Pancreas (tissue), 10 donors: ENCODE measurements around the gene AICDA. TPM values are rescaled to one million over a fixed set of nuclear protein-coding genes. Genes with fewer than 3 reads are reported as not detected.
"Not testable (repeated sequence)": the region's sequence is repeated elsewhere in the genome, so short reads cannot be mapped to it uniquely, and the experiment has no call there.

Source experiments
- ATAC-seq, 4 donors: fragments of 200-7000 bp; cut with Tn5 transposase; one replicate each; pipeline versions ENCODE4 v1.8.0 to v1.9.1; 2020; ENCODE audit warnings: mild to moderate bottlenecking in 4 of 4, moderate library complexity in 4 of 4
- DNase-seq, 6 donors: peaks; one replicate each; pipeline ENCODE4 v3.0.0-alpha.2; 2020
- FAIRE-seq: peaks from 2 replicates; lab custom pipeline; 2012; peaks lifted over from hg19 to GRCh38; lab: Jason Lieb, UNC
- H3K27ac ChIP-seq, 4 donors: fragments of 200-600 bp; sonication (generic); 1 replicate in 3 of 4; 2 replicates in 1 of 4; pipeline versions ENCODE4 v1.5.0 to v1.8.0; 2020
- H3K27me3 ChIP-seq, 4 donors: fragments of 200-600 bp; one replicate each; pipeline ENCODE4 v1.8.0; 2021
- H3K36me3 ChIP-seq, 3 donors: fragments of 200-600 bp; sonication (generic) in 1 of 3; one replicate each; pipeline versions ENCODE4 v1.5.0 to v1.8.0; 2020 to 2021
- H3K4me1 ChIP-seq, 3 donors: fragments of 200-600 bp; one replicate each; pipeline ENCODE4 v1.8.0; 2021
- H3K4me3 ChIP-seq, 4 donors: fragments of 200-600 bp; sonication (generic) in 2 of 4; one replicate each; pipeline versions ENCODE4 v1.5.0 to v1.8.0; 2020 to 2021
- H3K9me3 ChIP-seq, 4 donors: fragments of 200-600 bp; one replicate each; pipeline ENCODE4 v1.8.0; 2021
- CTCF ChIP-seq, 4 donors: fragments of 200-600 bp; sonication (generic) in 3 of 4; IDR thresholded peaks; one replicate each; pipeline versions ENCODE4 v1.5.0 to v1.8.0; 2021; ENCODE audit warnings: antibody characterized with exemption in 4 of 4
- WGBS, 2 donors: extraction: QIAGEN DNeasy Blood & Tissue Kit; methylation state at CpG; one replicate each; pipeline ENCODE4 v1.1.7; 2013; 5-methylcytosine and 5-hydroxymethylcytosine counted together
- intact Hi-C, 3 donors: fragments of 100-400 bp; cut with DNase I; formaldehyde crosslinking; loops; one replicate each; pipeline versions ENCODE4 v1.11.1 to v1.14.2; 2022
- polyA plus RNA-seq, 2 donors: library from polyadenylated mRNA; stranded (reverse); fragments of 200-250 nt; gene quantifications; one replicate each; pipeline ENCODE4 v1.2.3, GENCODE V29; 2013
- total RNA-seq, 6 donors: library from RNA; stranded (reverse); fragmentation: NEBNext Ultra II Directional in 4 of 6; extraction: Animal tissue kit (Norgen Biotek cat#: 25700) in 4 of 6; gene quantifications; one replicate each; pipeline versions ENCODE4 v1.2.1 to v1.2.4, GENCODE V29; 2021 to 2023
- donor health status: healthy with polysubstance abuse.
- donor health status: DM: no; HTN: no; CAD: no; lungs with moderate emphysema.
- donor health status: DM: no; HTN: no; CAD: no.
- donor health status: control.
- donor health status: control.
- donor health status: Bipolar disorder and iron deficiency.
- donor health status: DM: yes; HTN: yes; CAD: no.
- donor health status: DM: no; HTN: no; CAD: no.
- donor health status: DM: no; HTN: no; CAD: no.
- donor health status: DM: yes; HTN: yes; CAD: no.

The AICDA gene
- total and polyA plus RNA-seq, 8 donors, result not detected

GRCh38 chr12:8615206-8615605 is 2.5 kb upstream of the AICDA start:
- no peak for FAIRE-seq
- H3K36me3 ChIP-seq, result no peaks in the 10 kb centered on the region
- H3K9me3 ChIP-seq, result no peaks in the 10 kb centered on the region
- DNase-seq, result no peak
- no peaks in the 10 kb centered on the region for H3K4me1 ChIP-seq
- no peak overlapping the region for H3K27ac ChIP-seq
- intact Hi-C loops, result no loop called here
- WGBS, 2 donors, result 70 to 79% methylated on average over 6 of the region's 6 CpGs
- H3K27me3 ChIP-seq, result no peaks in the 10 kb centered on the region
- no peak for TF ChIP-seq CTCF (IDR thresholded peaks at IDR 0.05)
- ATAC-seq, result no peak
- H3K4me3 ChIP-seq, result no peak overlapping the region

DNA sequence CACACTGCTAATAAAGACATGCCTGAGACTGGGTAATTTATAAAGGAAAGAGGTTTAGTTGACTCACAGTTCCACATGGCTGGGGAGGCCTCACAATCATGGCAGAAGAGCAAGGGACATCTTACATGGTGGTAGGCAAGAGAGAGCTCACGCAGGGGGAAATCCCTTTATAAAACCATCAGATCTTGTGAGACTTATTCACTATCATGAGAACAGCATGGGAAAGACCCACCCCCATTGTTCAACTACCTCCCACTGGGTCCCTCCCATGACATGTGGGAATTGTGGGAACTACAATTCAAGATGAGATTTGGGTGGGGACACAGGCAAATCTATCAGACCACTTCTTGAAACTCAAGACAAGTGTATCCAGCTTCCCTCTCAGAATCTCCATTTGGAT is 1.2 kb upstream of the AICDA start:
- DNase-seq, H3K9me3 ChIP-seq, H3K4me1 ChIP-seq, intact Hi-C loops, FAIRE-seq, H3K27me3 ChIP-seq, H3K4me3 ChIP-seq, H3K36me3 ChIP-seq, ATAC-seq, H3K27ac ChIP-seq: not testable (repeated sequence)
- WGBS, 2 donors, result 84 to 100% methylated on average over 1 of the region's 1 CpG

DNA sequence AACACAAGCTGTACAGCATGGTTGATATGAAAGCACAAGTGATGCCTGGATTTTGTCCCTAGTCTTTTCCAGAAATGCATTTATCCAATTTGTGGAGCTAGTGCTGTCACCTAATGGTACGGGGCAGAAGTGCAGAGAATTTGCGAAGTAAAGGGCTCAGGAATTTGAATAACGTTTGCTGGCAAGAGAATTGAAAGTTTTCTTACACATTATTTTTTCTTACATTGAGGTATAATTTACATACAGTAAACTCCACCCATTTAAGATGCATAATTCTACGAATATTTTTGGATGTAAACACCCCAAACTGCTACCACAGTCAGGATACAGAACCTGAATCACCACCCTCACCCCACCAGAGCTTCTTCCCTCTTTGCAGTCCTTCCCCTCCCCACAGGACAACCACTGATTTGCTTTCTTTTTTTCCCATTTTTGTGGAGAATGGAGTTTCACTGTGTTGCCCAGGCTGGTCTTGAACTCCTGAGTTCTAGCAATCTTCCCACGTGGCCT is 3.5 kb downstream of the AICDA start:
- TF ChIP-seq CTCF (IDR thresholded peaks at IDR 0.05), result peak; percentile 17 to 57 (median 53)
- no peaks in the 10 kb centered on the region for H3K36me3 ChIP-seq
- H3K27me3 ChIP-seq, result no peaks in the 10 kb centered on the region
- no peak overlapping the region for H3K27ac ChIP-seq
- intact Hi-C loops, result no loop called here
- H3K4me1 ChIP-seq, result no peaks in the 10 kb centered on the region
- peak in 1 of 6 donors; percentile 21 for DNase-seq
- H3K4me3 ChIP-seq, result no peak overlapping the region
- WGBS, 2 donors, result 14 to 16% methylated on average over 5 of the region's 5 CpGs
- H3K9me3 ChIP-seq, result no peaks in the 10 kb centered on the region
- FAIRE-seq, result no peak
- ATAC-seq, result peak in 3 of 4 donors; percentile 70 to 74 (median 71)

GRCh38 chr12:8606890-8607289 is 5.8 kb downstream of the AICDA start:
- 68 to 84% methylated on average over 6 of the region's 6 CpGs for WGBS, 2 donors
- no peak for TF ChIP-seq CTCF (IDR thresholded peaks at IDR 0.05)
- Histone ChIP-seq H3K36me3 (no peaks in the 10 kb centered on the region), H3K4me3 (no peak overlapping the region), H3K27me3 (no peaks in the 10 kb centered on the region), H3K4me1 (no peaks in the 10 kb centered on the region), H3K27ac (no peak overlapping the region), H3K9me3 (no peaks in the 10 kb centered on the region)
- ATAC-seq (no peak), FAIRE-seq (no peak), DNase-seq (no peak)
- intact Hi-C loops, result no loop called here

GRCh38 chr12:8605057-8605456 is 7.6 kb downstream of the AICDA start:
- Histone ChIP-seq H3K4me1 (no peaks in the 10 kb centered on the region), H3K4me3 (no peak overlapping the region), H3K27ac (no peak overlapping the region), H3K36me3 (no peaks in the 10 kb centered on the region), H3K9me3 (no peaks in the 10 kb centered on the region), H3K27me3 (no peaks in the 10 kb centered on the region)
- no peak for DNase-seq
- no peak for ATAC-seq
- intact Hi-C loops, result no loop called here
- WGBS, 2 donors, result 85 to 90% methylated on average over 30 of the region's 30 CpGs
- FAIRE-seq, result no peak
- no peak for TF ChIP-seq CTCF (IDR thresholded peaks at IDR 0.05)
